GM19328 (cell line): ENCODE data around the gene CDC42SE2.
"Not testable (repeated sequence)": the region's sequence is repeated elsewhere in the genome, so short reads cannot be mapped to it uniquely, and the experiment has no call there.

Experiments used
- ATAC-seq: cut with Tn5 transposase; IDR thresholded peaks from one replicate; pipeline ENCODE4 v1.9.1; 2021; ENCODE audit warnings: mild to moderate bottlenecking, moderate library complexity; ENCODE audit not compliant: unreplicated experiment

Gene CDC42SE2

DNA sequence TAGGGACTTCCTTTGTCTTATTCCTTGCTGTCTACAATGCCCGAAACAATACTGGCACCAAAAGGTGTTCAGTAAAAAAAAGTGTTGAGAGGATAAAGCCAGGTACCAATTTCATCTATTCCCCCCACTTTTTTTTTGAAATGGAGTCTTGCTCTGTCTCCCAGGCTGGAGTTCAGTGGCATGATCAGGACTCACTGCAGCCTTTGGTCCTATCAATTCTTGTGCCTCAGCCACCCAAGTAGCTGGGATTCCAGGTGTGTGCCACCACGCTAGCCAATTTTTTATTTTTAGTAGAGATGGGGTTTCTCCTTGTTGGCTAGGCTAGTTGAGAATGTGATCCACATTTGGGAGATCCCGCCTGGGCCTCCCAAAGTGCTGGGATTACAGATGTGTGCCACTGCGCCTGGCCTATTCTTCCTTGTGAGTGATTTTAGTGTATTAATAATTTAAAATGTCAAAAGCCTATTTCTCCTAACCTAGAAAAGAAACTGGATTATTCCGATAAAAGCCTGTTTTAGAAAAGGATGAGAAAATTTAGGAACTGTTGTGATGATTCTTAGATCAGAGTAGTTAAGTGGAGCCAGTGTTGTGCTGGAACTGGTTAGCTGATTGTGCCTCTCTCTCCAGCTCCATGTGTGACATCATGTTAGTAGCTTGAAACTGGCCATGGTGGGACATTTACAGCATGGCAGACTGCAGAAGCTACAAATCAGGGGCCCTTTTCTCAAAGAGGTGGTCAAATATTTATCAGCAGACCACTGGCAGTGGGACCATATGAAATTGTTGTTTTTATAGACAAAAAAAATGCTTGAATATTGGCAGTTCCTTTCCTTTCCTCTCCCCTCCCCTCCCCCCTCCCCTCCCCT lies 14.3 kb downstream of the CDC42SE2 start:
- no peak for ATAC-seq

GRCh38 chr5:131278741-131279124 lies 14.9 kb downstream of the CDC42SE2 start:
- ATAC-seq = not testable (repeated sequence)

DNA sequence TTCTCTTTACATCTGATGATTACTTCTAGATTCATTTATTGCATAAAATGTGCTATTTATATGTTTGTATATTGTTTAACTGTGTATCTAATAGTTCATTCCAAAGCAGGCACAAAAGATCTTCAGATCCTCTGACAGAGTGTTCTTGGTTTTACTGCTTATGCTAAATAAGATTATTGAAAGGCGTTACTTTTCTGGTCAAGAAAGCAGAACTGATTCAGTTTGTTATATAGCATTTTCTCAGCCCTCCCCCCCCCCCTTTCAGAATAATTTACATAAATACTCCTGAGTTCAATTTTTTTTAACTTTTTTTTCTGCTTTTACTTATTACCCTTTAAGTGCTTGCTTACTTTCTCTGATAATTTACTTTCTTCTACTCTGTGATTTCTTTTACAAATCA lies 15.4 kb downstream of the CDC42SE2 start:
- ATAC-seq = no peak

DNA sequence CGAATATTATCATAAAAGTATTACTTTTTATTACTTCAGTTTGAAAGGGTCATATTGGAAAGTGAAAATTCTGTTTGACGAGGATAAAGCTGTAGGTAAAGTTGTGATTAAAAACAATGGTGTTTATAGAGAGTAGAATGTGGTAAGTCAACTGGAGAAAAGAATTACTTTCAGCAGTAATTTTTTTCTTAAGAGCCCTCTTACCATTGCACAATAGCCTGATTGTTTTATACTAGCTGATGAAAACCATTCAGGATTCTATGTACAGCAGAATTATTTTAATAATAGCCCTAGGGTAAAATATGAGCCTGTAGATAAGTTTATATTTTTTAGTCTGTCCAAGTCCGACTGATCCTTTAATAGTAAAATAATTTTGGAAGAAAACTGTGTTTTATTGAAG lies 16.6 kb downstream of the CDC42SE2 start:
- no peak for ATAC-seq

GRCh38 chr5:131281133-131281867 lies 17.4 kb downstream of the CDC42SE2 start:
- ATAC-seq = no peak

GRCh38 chr5:131281868-131282234 lies 18.0 kb downstream of the CDC42SE2 start:
- no peak for ATAC-seq

DNA sequence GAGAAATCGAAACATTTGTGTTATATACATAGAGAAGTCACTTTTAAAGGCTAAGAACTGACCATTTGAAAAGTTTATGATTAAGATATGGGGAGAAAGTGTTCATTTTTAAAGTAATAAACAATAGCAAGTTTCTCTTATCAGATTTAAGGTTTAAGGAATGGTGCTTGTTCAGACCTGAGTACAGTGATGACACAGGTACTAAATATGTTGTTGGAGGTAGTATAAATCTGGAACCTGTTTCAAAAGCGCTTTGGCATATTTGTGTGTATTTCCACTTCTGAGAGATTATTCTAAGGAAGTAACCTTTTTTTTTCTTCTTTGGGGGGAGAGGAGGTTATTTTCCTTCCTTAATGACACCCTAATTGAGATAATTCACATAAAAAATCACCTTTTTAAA lies 18.4 kb downstream of the CDC42SE2 start:
- ATAC-seq = no peak

DNA sequence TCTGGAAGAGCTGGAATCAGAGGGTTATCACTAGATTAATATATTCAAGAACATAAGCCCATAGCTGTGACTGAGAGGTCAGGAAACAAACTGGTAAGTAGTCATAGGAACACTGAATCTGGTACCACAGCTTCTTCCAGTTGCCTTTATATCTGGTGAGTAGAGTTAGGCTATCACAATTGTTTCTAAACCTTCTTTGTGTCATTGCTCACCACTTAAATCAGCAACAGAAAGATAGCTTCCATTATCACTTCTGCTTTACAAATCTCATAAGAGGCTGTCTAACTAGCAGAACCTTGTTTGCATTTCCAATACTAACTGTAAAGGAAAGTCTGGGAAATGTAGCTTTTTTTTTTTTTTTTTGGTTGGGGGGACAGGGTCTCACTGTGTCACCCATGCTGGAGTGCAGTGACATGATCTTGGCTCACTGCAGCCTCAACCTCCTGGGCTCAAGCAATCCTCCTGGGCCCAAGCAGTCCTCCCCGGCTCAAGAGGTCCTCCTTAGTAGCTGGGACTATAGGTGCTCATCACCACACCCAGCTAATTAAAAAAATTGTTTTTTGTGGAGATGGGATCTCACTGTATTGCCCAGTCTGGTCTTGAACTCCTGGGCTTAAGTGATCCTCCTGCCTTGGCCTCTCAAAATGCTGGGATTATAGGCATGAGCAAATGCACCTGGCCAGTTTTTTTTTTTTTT lies 22.0 kb downstream of the CDC42SE2 start:
- ATAC-seq = no peak

GRCh38 chr5:131286400-131286715 lies 22.5 kb downstream of the CDC42SE2 start:
- no peak for ATAC-seq

DNA sequence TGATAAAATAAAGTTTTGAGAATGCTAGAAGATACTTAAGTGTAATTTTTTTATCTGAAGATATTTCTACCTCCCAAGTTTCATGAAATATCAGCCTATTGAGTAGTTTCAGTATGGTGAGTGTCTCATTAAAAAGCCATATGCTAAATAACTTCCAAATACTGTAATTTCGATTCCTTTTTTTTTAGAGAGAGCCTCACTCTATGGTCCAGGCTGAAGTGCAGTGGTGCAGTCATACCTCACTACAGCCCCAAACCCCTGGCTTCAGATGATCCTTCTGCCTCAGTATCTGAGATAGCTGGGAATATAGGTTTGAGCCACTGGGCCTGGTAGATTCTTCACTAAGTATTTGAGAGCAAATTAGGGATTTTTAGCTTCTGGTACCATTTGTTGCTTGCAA lies 24.5 kb downstream of the CDC42SE2 start:
- ATAC-seq = no peak

DNA sequence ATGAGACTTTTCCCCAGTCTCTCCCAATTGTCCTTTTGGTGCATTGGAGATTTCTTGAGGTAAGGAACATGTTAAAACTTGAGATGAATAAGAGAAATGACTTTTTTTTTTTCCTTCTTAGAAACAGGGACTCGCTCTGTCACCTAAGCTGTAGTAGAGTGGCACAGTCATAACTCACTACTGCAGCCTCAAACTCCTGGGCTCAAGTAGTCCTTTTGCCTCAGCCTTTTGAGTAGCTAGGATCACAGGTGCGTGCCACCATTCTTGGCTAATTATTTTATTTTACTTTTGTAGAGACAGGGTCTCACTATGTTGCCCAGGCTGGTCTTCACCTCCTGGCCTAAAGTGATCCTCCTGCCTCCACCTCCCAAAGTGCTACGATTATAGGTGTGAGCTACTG lies 25.9 kb downstream of the CDC42SE2 start:
- ATAC-seq = peak; percentile 46

GRCh38 chr5:131296213-131296672 lies 32.4 kb downstream of the CDC42SE2 start:
- no peak for ATAC-seq

GRCh38 chr5:131297886-131298285 lies 34.0 kb downstream of the CDC42SE2 start:
- ATAC-seq = no peak

DNA sequence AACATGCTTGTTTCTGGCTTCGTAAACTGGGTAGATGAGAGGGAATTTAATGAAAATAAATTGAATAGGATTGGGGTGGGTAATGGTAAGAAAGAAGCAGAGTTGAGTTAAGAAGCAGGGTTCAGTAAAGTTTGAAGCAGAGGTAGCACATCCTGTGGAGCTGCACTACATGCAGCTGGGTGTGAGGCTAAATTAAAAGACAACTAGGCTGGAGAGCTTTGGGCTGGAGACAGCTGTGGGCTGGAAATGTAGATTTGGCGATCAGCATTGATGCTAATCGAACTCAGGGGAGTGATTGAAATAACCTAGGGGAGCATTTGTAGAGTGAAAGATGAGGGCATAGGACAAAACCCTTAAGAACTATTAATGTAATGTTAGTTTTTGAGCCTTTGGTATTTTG lies 35.6 kb downstream of the CDC42SE2 start:
- ATAC-seq = no peak

- no peak for ATAC-seq
Measured at GRCh38 chr5:131302506-131302905, 38.7 kb downstream of the CDC42SE2 start.

DNA sequence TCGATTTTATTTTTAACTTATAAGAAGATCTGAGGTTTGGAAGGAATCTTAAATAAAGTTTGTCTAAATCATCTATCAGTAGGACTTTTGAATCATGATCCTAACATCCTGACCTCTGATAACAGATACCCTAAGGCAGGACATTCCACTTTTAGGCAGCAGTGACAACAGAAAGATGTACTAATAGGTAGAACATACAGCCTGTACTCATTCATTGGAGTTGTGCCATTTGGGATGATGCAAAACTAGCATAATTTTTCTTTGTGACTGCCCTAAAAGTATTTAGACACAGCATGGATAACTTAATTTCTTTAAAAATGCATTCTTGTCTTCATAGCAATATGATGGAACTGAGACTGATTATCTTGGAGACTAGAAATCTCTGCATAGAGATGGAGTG lies 39.7 kb downstream of the CDC42SE2 start:
- no peak for ATAC-seq

DNA sequence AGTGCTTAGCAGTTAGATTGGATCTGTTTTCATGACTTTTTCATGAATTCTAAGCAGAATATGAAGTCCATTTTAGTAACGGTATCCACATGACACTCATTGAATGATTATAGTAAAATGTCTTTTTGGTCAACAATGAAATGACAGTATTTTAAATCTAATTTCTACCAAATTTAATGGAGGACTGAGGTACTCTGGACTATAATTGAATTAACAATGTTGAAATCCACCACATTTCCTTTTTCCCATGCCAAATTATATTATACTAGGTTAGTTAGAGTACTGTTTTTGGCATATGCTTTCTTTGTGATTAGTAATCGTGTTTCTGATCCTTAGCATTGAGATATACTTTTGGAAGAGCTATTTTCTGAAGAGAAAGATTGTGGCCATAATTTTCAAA lies 40.6 kb downstream of the CDC42SE2 start:
- no peak for ATAC-seq

DNA sequence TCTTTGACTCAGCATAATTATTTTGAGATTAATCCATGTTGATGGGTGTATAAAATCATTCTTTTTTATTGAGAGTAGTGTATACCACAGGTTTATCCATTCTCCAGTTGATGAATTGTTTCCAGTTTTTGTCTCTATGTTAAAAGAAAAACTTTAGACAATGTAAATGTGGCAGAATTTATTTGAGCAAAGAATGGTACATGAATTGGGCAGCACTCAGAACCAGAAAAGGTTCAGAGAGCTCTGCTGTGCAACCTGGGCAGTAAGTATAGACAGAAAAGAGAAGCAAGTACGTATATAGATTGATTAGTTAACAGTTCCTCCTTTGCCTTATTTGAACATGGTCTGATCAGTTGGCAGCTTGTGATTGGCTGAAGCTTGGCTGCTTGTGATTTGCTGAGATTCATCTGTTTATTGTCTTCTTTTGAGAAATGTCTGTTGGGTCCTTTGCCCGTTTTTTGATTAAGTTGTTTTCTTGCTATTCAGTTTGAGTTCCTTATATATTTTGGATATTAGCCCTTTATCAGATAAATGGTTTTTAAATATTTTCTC lies 41.4 kb downstream of the CDC42SE2 start:
- no peak for ATAC-seq

GRCh38 chr5:131305906-131306305 lies 42.1 kb downstream of the CDC42SE2 start:
- no peak for ATAC-seq

GRCh38 chr5:131312235-131312772 lies 48.5 kb downstream of the CDC42SE2 start:
- not testable (repeated sequence) for ATAC-seq

DNA sequence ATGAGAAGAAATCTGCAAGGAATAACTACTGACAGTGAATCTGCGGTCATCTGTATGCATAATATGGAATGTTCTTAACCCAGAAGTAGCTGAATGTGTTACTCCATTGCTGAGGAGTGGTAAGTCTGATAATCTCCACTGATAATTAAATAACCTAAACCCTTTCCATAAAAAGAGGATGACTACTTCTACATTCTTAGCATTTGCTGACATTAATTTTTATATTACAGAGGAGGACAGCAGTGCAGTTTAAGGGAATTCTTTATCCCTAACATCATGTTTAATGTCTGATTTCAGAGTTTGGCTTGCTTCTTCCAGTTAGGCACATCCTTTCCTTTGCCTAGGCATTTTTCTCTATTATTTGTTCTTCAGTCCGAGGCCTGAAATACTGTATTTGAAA lies 52.2 kb downstream of the CDC42SE2 start:
- ATAC-seq = no peak
